NCI-H774 (cell line): Measurements from ENCODE around the gene KCNQ1.

Experiments used
- DNase-seq: peaks from one replicate; lab custom pipeline; 2025; lab: John Stamatoyannopoulos, UW

The KCNQ1 gene

DNA sequence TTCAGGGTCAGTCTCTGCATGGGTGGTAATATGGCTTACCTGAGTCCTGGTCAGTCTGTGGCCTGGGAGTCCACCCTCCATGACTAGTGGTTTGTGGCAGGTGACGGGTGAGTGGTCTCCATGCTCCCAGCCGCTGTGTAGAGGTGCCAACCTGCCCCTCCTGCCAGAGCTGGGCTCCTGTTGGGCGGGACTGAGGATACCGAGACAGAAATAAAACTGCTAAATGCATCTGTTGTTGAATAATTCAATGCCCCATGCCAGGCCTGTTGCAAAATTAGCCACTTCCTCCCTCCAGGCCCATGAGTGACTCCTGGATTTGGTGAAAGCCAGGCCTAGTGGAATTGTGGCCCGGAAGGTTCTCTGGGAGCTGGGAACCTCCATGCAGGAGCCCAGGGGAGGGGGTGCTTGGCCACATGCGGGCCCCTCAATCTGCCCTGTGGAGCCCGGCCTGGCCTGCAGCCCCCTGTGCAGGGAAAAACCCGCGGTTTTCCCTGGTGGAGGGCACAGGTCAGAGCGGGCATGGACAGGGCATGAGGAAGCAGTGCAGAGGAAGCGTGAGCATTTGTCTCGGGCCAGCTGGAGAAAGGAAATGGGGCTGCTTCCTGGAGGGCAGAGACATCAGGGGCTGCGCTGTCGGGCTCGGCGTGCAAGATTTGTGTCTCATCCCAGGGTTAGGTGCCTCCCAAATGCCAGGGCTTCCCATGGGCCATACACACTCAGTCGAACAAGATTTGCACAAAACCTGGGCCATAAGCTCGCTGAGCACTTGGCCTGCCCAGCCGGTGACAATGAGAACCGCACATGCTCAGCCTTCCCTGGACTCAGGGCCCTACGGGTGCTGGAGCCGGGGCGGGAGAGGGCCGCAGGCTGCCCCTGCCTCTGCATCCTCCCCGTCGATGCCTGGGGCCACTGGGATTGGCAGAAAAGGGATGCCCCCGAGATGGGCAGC, 66.9 kb downstream of the KCNQ1 start:
- no peak for DNase-seq

- no peak for DNase-seq
Observed at GRCh38 chr11:2512431-2513407, 67.9 kb downstream of the KCNQ1 start.

DNA sequence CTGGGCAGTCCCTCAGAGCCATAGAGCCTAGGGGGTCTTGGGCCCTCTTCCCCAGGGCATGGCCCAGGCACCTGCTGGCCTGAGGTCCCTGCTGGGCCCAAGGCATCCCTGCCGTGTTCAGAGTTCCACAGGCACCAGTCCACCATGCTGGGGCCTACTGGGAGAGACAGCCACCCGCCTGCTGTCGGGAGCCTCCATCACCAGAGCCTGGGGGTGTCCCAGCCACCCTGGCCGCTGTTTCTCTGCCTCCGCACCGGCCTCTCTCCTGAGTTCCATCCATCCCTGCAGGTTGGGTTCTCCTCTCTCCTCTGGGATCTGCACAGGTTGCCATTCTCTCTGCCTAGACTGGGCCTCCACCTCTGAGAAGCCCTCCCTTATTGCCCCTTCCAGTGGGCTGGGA, 68.6 kb downstream of the KCNQ1 start:
- DNase-seq, result no peak

DNA sequence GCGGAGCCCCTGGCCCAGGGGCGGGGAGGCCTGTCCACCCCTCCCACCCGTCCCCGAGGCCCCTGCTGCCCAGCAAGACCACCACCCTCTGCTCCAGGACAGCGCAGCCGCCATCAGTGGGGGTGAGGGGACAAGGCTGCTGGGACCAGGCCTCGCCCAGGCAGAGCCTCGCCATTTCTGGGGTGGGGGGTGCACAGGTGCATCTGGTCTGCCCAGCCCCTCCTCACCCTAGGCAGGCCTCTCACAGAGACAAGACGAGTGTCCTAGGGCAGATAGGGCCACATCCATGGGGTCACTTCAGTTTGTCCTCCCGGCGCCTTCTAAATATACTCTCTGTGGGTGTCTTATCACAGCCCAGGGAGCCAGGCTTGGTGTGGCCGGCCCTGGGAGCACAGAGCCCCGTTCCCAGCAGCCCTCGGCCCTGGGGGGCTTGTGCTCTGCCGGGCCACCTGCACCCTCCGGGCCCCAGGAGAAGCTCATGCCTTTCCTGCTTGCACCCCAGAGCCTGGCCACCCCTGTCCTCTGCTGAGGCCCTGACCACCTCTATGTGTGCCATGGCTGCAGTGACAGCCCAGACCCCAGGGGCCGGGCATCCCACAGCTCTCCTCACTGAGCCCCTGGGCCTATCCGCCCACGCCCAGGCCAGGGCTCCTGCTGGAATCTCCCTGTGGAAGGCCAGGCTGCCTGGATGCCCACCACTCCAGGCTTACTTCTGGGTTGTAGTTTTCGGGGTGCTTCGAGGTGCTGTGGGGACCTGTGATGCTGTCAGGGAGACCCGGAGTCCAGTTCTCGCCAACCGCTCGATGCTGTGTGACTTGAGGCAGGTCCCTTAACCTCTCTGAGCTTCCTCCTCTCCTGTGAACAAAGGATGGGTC, 70.8 kb downstream of the KCNQ1 start:
- DNase-seq, result no peak

GRCh38 chr11:2516276-2517015, 71.6 kb downstream of the KCNQ1 start:
- DNase-seq, result no peak

GRCh38 chr11:2517016-2517385, 72.2 kb downstream of the KCNQ1 start:
- DNase-seq, result no peak

DNA sequence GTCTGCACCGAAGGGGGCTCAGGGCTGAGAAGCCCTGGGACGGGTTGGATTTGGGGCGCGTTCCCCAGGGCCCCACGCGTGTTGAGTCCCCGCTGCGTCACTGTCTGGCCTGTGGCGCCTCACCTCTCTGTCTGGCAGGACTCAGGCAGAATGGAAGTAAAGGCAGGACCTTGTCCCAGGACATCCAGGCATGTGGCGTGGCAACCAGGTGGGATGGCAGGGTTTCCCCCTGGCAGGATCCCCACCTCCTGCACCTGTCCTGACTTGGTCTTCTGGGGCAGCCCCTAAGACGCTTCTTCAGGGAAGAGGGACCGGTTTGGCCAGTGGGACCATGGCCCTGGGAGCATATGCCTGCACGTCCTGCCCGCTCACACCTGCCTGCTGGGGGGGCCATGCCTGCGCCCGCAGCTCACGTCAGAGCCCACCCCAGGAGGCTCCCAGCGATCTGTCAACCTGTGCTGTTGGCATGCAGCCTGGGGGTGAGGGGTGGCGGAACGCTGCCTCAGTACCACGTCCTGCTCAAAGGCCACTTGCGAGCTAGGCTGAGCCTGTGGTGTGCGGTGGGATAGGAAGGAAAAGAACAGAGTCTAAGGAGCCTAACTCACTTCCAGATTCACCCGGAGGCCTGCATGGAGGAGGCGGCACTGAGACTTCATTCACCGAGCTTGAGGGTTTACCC, 72.7 kb downstream of the KCNQ1 start:
- no peak for DNase-seq

DNA sequence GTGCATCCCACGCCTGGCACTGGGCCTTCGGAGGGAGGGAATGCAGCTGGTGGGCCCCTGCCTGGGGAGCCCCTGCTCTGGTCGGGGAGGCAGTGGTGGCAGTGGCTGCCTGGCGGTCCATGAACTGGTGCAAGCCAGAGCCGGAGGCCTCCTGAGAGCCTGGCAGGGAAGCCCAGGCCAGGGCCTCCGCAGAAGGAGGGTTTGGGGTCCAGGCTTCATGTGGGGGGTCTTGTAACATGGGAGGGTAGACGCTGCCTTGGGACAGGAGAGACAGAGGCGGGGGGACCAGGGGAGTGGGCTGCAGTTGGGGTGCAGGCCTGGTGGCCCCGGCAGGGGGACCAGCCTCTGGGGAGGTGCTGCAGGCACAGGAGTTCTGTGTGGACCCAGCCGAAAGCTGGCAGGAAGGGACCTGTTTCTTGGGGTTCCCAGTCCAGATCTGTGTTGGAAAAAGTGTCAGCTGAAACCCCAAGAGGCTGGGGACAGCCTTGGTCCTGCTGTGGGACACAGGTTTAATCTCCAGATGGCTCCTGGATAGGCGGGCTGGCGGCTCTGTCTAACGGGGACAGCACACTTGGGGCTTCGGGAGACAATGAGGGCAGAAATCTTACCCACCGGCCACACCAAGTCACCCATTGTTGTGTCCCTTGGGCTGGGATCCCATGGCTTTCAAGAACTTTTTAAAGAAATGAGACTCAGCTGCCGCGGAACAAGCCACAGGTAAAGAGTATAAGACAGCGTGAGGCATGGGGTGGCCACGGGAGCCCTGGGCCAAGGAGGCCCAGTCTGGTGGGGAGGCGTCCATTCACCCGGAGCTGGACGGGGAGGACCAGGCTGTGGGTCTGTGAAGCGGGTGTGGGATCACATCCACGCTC, 73.5 kb downstream of the KCNQ1 start:
- no peak for DNase-seq

GRCh38 chr11:2518983-2519340, 74.2 kb downstream of the KCNQ1 start:
- DNase-seq, result no peak

- DNase-seq, result no peak
Observed at GRCh38 chr11:2519517-2519861, 74.7 kb downstream of the KCNQ1 start.

GRCh38 chr11:2519862-2520735, 75.3 kb downstream of the KCNQ1 start:
- DNase-seq, result no peak

DNA sequence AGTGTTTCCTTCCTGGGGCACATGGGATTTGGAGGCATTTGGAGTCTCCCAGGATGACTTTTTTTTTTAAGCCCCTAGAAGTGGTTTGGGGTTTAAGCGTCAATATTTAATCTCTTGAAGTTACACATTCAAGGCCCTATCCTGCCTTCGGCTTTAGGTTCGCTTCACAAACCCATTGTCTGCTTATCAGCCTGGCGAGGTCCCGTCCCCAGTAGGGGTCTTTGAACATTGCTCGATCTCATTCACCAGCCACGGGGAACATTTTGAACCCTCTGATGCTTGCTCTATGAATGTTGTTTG, 75.9 kb downstream of the KCNQ1 start:
- no peak for DNase-seq

DNA sequence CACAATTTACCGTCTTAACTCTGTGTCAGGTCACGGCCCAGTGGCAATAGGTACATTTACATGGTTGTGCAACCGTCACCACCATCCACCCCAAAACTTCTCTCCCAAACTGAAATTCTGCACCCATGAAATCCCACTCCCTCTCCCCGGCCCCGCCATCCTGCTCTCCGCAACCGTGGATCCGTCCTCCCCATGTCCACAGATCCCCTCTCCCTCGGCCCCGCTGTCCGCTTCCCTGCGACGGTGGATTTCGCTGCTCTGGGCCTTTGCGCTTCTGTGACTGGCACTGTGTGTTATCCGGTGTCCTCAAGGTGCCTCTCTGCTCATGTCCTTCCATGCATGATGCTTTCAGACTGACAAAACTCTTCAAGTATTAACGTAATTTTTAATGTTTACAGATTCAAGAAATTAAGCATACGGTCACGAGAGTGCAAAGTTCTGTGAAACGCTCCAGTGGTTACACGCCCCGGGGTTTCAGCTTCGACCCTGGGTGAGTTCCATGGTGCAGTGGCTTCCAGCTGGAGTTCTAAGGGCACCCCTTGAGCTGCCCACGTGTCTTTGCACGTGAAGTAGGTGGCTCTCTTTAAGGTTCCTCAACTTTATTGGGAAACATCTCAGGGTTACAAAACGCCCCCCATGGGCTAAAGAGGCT, 76.4 kb downstream of the KCNQ1 start:
- no peak for DNase-seq

DNA sequence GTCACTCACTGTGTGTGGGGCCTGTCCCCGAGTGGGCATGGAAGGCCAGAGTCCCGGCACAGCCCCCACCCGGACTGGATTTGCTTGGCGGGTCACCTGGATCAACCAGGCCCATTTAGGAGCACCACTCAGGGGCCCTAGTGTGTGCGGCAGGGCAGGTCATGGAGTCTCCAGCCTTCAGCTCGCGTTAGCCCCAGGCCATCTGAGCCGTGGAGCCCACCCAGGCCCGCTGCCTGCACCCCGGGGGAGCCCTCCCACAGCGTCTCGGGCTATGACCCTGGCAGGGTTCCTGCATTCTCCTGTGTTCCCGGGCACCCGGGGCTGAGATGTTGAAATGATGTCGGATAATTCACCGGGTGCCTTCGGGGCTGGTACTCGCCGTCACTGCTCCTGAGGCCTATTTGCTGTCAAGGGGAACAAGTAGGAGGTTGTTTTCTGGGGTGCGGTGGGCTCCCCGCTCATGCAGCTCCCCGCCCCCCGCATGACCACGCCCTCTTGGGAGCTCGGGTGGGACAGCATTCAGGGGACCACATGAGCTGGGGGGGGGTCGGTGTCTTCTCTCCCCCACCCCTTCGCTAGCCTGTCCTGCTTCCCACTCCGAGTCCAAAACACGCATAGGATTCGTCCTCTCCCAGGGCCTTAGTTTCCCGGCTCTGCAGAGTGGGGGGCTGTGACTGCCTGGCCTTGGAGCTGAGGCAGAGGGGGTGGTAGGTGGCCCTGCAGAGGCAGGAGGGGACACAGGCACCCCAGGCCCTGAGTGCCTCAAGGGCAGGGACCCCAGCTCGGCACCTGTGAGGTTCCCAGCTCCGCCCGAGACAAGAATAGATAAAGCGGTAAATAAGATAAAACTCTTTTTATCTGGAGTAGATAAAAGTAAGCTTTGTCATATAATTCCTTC, 77.2 kb downstream of the KCNQ1 start:
- DNase-seq, result no peak

- no peak for DNase-seq
Observed at GRCh38 chr11:2522631-2523255, 77.9 kb downstream of the KCNQ1 start.

DNA sequence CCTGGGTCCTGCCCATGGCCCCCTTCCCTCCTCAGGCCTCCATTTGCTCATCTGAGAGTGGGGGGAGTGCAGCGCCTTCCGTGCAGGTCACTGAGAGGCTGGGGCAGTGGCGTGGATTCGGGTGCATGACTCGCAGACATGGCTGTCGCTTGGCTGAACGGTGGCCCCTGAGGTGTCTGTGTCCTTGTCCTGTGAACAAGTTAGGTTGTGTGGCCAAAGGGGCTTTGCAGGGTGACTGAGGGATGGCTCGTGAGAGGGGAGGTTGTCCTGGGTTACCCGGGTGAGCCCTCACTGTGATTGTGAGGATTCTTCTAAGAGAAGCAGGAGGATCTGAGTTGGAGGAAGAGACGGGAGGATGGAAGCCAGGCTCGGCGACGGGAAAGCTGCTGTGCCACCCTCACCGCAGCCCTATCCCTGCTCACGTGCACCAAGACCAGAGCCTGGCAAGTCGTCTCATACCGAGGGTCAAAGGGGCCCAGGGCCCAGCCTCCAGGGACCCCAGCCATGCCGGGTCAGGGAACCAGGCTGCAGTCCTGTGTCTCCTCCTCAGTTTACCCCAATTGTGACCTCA, 79.1 kb downstream of the KCNQ1 start:
- DNase-seq, result no peak
